H1 (cell line): Measurements from ENCODE around the gene LRRK1. TPM values are rescaled to one million over a fixed set of nuclear protein-coding genes. Genes with fewer than 3 reads are reported as not detected.

Source experiments
- CTCF ChIA-PET: fragments of 300-600 bp; sonication (Branson Sonifier 250); formaldehyde crosslinking; loops from one replicate; lab custom pipeline; 2021; ENCODE audit not compliant: partially characterized antibody; lab: Charles Lee
- POLR2A ChIA-PET: fragments of 300-600 bp; sonication (Branson Sonifier 250); formaldehyde crosslinking; loops from one replicate; lab custom pipeline; 2021; ENCODE audit warnings: inconsistent platforms; ENCODE audit not compliant: partially characterized antibody; lab: Charles Lee
- DNase-seq, 2 experiments: peaks; one replicate each; pipeline versions ENCODE4 v3.0.0 to v3.0.0-alpha.2; 2010 to 2022; ENCODE audit warnings: low spot score in 2 of 2, low read depth in 1 of 2, mixed read lengths in 1 of 2
- FAIRE-seq: peaks from 2 replicates; lab custom pipeline; 2011; peaks lifted over from hg19 to GRCh38; lab: Jason Lieb, UNC
- H2AFZ ChIP-seq: 2 replicates; pipeline ENCODE4 v1.8.1; 2012; ENCODE audit warnings: low read length, inconsistent platforms
- H2AK5ac ChIP-seq: 2 replicates; pipeline ENCODE4 v1.6.1; 2013; ENCODE audit warnings: low read depth, low read length
- H2BK120ac ChIP-seq: replicated peaks from 2 replicates; pipeline ENCODE3; 2013; ENCODE audit warnings: low read depth, low read length, inconsistent platforms
- H2BK12ac ChIP-seq: 2 replicates; pipeline ENCODE4 v1.6.1; 2013; ENCODE audit warnings: low read depth, low read length
- H2BK15ac ChIP-seq: 2 replicates; pipeline ENCODE4 v1.6.1; 2013; ENCODE audit warnings: low read length
- H2BK20ac ChIP-seq: 2 replicates; pipeline ENCODE4 v1.6.1; 2013; ENCODE audit warnings: low read length
- H2BK5ac ChIP-seq: 2 replicates; pipeline ENCODE4 v1.6.1; 2013; ENCODE audit warnings: low read depth, low read length
- H3K14ac ChIP-seq: 2 replicates; pipeline ENCODE4 v1.6.1; 2013; ENCODE audit warnings: inconsistent platforms; ENCODE audit not compliant: insufficient read length
- H3K18ac ChIP-seq: 2 replicates; pipeline ENCODE4 v1.6.1; 2013; ENCODE audit warnings: low read length; ENCODE audit errors: extremely low read depth
- H3K23ac ChIP-seq: 2 replicates; pipeline ENCODE4 v1.6.1; 2013; ENCODE audit warnings: inconsistent platforms; ENCODE audit not compliant: insufficient read length
- H3K23me2 ChIP-seq: 2 replicates; pipeline ENCODE4 v1.6.1; 2013; ENCODE audit warnings: low read depth, low read length
- H3K27ac ChIP-seq: 2 replicates; pipeline ENCODE4 v1.6.1; 2011; ENCODE audit warnings: low read depth, low read length, inconsistent platforms
- H3K27me3 ChIP-seq, 4 experiments: replicated peaks in 1 of 4; 1 replicate in 1 of 4; 2 replicates in 3 of 4; pipeline versions ENCODE4 v1.6.1 to v1.8.1; 2011 to 2013; ENCODE audit warnings: low read length in 3 of 4, mild to moderate bottlenecking in 3 of 4, inconsistent platforms in 2 of 4, mixed read lengths in 2 of 4, moderate library complexity in 1 of 4; ENCODE audit not compliant: control insufficient read depth in 3 of 4, insufficient read depth in 3 of 4; ENCODE audit errors: extremely low read depth in 1 of 4
- H3K36me3 ChIP-seq, 4 experiments: 2 replicates each; pipeline versions ENCODE4 v1.6.1 to v1.8.1; 2011 to 2013; ENCODE audit warnings: mild to moderate bottlenecking in 4 of 4, low read length in 3 of 4, moderate library complexity in 2 of 4, control low read depth in 1 of 4, inconsistent platforms in 1 of 4; ENCODE audit not compliant: insufficient read depth in 4 of 4, control insufficient read depth in 2 of 4
- H3K4ac ChIP-seq: replicated peaks from 2 replicates; pipeline ENCODE3; 2013; ENCODE audit warnings: low read length, low read depth, mixed read lengths, inconsistent platforms; ENCODE audit not compliant: insufficient read length
- H3K4me1 ChIP-seq, 4 experiments: replicated peaks in 1 of 4; 1 replicate in 1 of 4; 2 replicates in 3 of 4; pipeline versions ENCODE4 v1.6.1 to v1.8.1; 2011 to 2013; ENCODE audit warnings: low read length in 3 of 4, inconsistent platforms in 2 of 4, mixed read lengths in 1 of 4; ENCODE audit not compliant: insufficient read depth in 4 of 4, control insufficient read depth in 3 of 4
- H3K4me2 ChIP-seq, 2 experiments: 2 replicates each; pipeline versions ENCODE4 v1.6.1 to v1.8.1; 2011 to 2013; ENCODE audit warnings: low read depth in 2 of 2, low read length in 2 of 2, control low read depth in 1 of 2, inconsistent platforms in 1 of 2, mild to moderate bottlenecking in 1 of 2; ENCODE audit not compliant: insufficient read depth in 1 of 2
- H3K4me3 ChIP-seq, 4 experiments: fragments of 200-600, 300-600 bp in 1 of 4; sonication (generic), shearing (Covaris generic), sonication (Bioruptor Twin) in 1 of 4; 2 replicates each; pipeline versions ENCODE4 v1.5.1 to v1.8.1; 2011 to 2016; ENCODE audit warnings: low read length in 4 of 4, low read depth in 3 of 4, control low read depth in 2 of 4, inconsistent platforms in 2 of 4, mild to moderate bottlenecking in 2 of 4, mixed read lengths in 1 of 4, moderate library complexity in 1 of 4; ENCODE audit not compliant: insufficient read depth in 2 of 4; ENCODE audit errors: extremely low read depth in 1 of 4
- H3K56ac ChIP-seq: replicated peaks from 2 replicates; pipeline ENCODE3; 2013; ENCODE audit warnings: low read depth, mild to moderate bottlenecking, mixed read lengths, low read length, inconsistent platforms; ENCODE audit not compliant: insufficient read length
- H3K79me1 ChIP-seq: 2 replicates; pipeline ENCODE4 v1.6.1; 2013; ENCODE audit warnings: low read depth, low read length, control low read depth
- H3K79me2 ChIP-seq, 2 experiments: 2 replicates each; pipeline versions ENCODE4 v1.6.1 to v1.8.1; 2012 to 2013; ENCODE audit warnings: low read length in 2 of 2, mild to moderate bottlenecking in 2 of 2, inconsistent platforms in 1 of 2; ENCODE audit not compliant: insufficient read depth in 2 of 2, control insufficient read depth in 1 of 2
- H3K9ac ChIP-seq, 4 experiments: replicated peaks in 1 of 4; 1 replicate in 1 of 4; 2 replicates in 3 of 4; pipeline versions ENCODE4 v1.6.1 to v1.8.1; 2011 to 2013; ENCODE audit warnings: low read depth in 3 of 4, low read length in 3 of 4, control low read depth in 2 of 4, mild to moderate bottlenecking in 2 of 4, moderate library complexity in 2 of 4, inconsistent platforms in 1 of 4; ENCODE audit errors: extremely low read depth in 1 of 4
- H3K9me3 ChIP-seq, 2 experiments: 2 replicates each; pipeline versions ENCODE4 v1.6.1 to v1.8.1; 2012 to 2013; ENCODE audit warnings: mild to moderate bottlenecking in 2 of 2, moderate library complexity in 2 of 2, control low read depth in 1 of 2, inconsistent platforms in 1 of 2, low read depth in 1 of 2, low read length in 1 of 2, mixed read lengths in 1 of 2; ENCODE audit not compliant: insufficient read depth in 2 of 2
- H4K20me1 ChIP-seq, 2 experiments: replicated peaks in 1 of 2; 2 replicates each; pipeline versions ENCODE3 to v1.8.1; 2011 to 2013; ENCODE audit warnings: inconsistent platforms in 2 of 2, low read length in 2 of 2, mild to moderate bottlenecking in 1 of 2; ENCODE audit not compliant: insufficient read depth in 2 of 2, control insufficient read depth in 1 of 2
- H4K5ac ChIP-seq: 2 replicates; pipeline ENCODE4 v1.6.1; 2013; ENCODE audit warnings: low read length, low read depth, mixed read lengths, inconsistent platforms; ENCODE audit not compliant: insufficient read length
- H4K8ac ChIP-seq: 2 replicates; pipeline ENCODE4 v1.8.0; 2013; ENCODE audit warnings: mild to moderate bottlenecking, moderate library complexity, low read length, inconsistent platforms; ENCODE audit not compliant: insufficient read depth; ENCODE audit errors: extremely low read depth
- H4K91ac ChIP-seq: replicated peaks from 2 replicates; pipeline ENCODE3; 2013; ENCODE audit warnings: low read length, mixed read lengths, inconsistent platforms; ENCODE audit not compliant: insufficient read length
- SUZ12 ChIP-seq: fragments of 200-600 bp; sonication (generic); IDR thresholded peaks from 2 replicates; pipeline ENCODE4 v1.6.1; 2012; ENCODE audit warnings: mild to moderate bottlenecking, inconsistent platforms, low read length, moderate library complexity, mixed read lengths
- WGBS, 2 experiments: shearing (Covaris generic) in 1 of 2; methylation state at CpG; one replicate each; pipeline versions ENCODE4 v1.1.6 to v1.1.7; 2013 to 2015; ENCODE audit warnings: low lambda C conversion rate in 2 of 2, mixed read lengths in 2 of 2, inconsistent platforms in 1 of 2, low coverage in 1 of 2, missing lambda C conversion rate in 1 of 2; ENCODE audit not compliant: insufficient replicate concordance in 2 of 2, insufficient coverage in 1 of 2, insufficient read length in 1 of 2; ENCODE audit errors: extremely low coverage in 1 of 2, missing lambda C conversion rate in 1 of 2; 5-methylcytosine and 5-hydroxymethylcytosine counted together
- long read RNA-seq, 2 experiments: library from RNA in 1 of 2; library from capped mRNA in 1 of 2; stranded (forward); transcript quantifications; one replicate each; pipeline ENCODE4 v2.0.0, GENCODE V29; 2021; ENCODE audit warnings: inconsistent platforms in 1 of 2
- polyA minus RNA-seq, 3 experiments: library from RNA; depleted of rRNA, polyadenylated mRNA; stranded (reverse); fragments of >200 nt; gene quantifications; 1 replicate in 2 of 3; 2 replicates in 1 of 3; pipeline ENCODE4 v1.2.3, GENCODE V29; 2011
- polyA plus RNA-seq, 7 experiments: library from polyadenylated mRNA; depleted of rRNA in 3 of 7; stranded (reverse) in 5 of 7; unstranded in 2 of 7; fragments of >200 nt in 5 of 7; fragments of 200-250 nt in 2 of 7; gene quantifications; 1 replicate in 5 of 7; 2 replicates in 1 of 7; 4 replicates in 1 of 7; pipeline versions ENCODE4 v1.2.1 to v1.2.3, GENCODE V29; 2011 to 2013; ENCODE audit warnings: missing spikeins in 2 of 7, mixed read lengths in 2 of 7
- total RNA-seq: library from RNA; stranded (reverse); fragmentation: NEBNext Ultra II Directional; extraction: Animal tissue kit (Norgen Biotek cat#: 25700); gene quantifications from 2 replicates; pipeline ENCODE4 v1.2.1, GENCODE V29; 2021
- TF ChIP-seq, protein P1 (sequence below): IDR thresholded peaks from 2 replicates; pipeline ENCODE4 v1.6.1; 2012; ENCODE audit warnings: inconsistent platforms

The LRRK1 gene, protein sequence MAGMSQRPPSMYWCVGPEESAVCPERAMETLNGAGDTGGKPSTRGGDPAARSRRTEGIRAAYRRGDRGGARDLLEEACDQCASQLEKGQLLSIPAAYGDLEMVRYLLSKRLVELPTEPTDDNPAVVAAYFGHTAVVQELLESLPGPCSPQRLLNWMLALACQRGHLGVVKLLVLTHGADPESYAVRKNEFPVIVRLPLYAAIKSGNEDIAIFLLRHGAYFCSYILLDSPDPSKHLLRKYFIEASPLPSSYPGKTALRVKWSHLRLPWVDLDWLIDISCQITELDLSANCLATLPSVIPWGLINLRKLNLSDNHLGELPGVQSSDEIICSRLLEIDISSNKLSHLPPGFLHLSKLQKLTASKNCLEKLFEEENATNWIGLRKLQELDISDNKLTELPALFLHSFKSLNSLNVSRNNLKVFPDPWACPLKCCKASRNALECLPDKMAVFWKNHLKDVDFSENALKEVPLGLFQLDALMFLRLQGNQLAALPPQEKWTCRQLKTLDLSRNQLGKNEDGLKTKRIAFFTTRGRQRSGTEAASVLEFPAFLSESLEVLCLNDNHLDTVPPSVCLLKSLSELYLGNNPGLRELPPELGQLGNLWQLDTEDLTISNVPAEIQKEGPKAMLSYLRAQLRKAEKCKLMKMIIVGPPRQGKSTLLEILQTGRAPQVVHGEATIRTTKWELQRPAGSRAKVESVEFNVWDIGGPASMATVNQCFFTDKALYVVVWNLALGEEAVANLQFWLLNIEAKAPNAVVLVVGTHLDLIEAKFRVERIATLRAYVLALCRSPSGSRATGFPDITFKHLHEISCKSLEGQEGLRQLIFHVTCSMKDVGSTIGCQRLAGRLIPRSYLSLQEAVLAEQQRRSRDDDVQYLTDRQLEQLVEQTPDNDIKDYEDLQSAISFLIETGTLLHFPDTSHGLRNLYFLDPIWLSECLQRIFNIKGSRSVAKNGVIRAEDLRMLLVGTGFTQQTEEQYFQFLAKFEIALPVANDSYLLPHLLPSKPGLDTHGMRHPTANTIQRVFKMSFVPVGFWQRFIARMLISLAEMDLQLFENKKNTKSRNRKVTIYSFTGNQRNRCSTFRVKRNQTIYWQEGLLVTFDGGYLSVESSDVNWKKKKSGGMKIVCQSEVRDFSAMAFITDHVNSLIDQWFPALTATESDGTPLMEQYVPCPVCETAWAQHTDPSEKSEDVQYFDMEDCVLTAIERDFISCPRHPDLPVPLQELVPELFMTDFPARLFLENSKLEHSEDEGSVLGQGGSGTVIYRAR (N-terminal part only)
- total RNA-seq: 3.4 and 3.6 TPM in 2 replicates
- polyA plus RNA-seq (2011; rRNA removed): 1.2 and 1.9 TPM in 2 replicates
- 1.2 TPM for polyA plus RNA-seq (2011; cell fraction: cytosol; rRNA removed)
- 3.1 TPM for polyA plus RNA-seq (2011; cell fraction: nucleus; rRNA removed)
- 1.8 to 2.6 TPM (median 1.9 TPM) in 4 replicates for polyA plus RNA-seq (2012, experiment 1 of 2)
- 0.97 TPM for polyA plus RNA-seq (2012, experiment 2 of 2)
- polyA plus RNA-seq (2013, experiment 1 of 2): 1.5 TPM
- polyA plus RNA-seq (2013, experiment 2 of 2): 1.3 TPM
- polyA minus RNA-seq (2011; rRNA and poly(A)+ RNA removed): 1.5 and 2.1 TPM in 2 replicates
- 2.3 TPM for polyA minus RNA-seq (2011; cell fraction: cytosol; rRNA and poly(A)+ RNA removed)
- 3.8 TPM for polyA minus RNA-seq (2011; cell fraction: nucleus; rRNA and poly(A)+ RNA removed)
- long read RNA-seq, experiment 1: 0 reads
- long read RNA-seq, experiment 2, partial matches to known transcripts: 1 of 1 reads
- long read RNA-seq, experiment 2, other reads (novel, unspliced or antisense): 0 of 1 reads

DNA sequence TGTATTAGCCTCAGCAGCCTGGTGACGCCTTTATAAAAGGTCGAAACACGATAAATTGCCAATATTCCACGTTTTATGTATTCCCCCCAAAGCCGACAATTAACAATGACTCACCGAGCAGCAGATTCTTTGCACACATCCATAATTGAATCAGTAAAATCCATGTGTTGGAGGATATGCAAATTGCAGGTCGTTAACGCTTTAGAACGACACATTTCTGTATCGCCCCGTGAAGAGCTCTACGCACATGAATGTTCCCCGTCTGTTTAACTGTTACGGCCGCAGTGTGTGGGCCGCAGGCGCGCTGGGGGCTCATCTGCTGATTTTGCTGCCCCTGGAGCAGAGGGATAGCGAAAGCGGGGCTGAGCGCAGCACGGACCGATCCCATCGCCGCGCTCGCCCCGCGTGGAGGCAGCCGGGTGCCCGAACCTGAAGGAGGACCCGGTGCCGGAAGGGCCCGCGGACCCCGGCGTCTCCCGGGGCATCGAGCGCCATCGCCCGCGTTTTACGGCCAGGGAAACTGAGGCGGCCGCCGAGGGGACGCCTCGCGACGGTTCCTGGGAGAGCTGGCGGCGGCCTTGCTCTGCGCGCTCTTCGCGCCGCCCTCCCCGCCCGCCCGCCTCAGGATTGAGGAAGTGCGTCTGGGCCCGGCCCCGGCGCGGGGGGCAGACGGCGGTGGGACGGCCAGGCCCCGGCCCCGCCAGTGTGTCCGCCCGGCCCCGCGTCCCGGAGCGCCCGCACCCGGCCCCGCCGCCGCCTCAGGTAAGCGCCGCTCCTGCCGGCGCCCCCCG is at the start of gene LRRK1:
Gene LRRK1 (plus strand): TSS at position 668 of the 791 bp plus-strand sequence. CDS start 5,276 bp downstream, outside the sequence.
- ChIA-PET POLR2A (interaction anchor here (3.1 kb wide), 1 partner anchor 89 kb away, joined by 12 read pairs; no protein-coding TSS in a partner anchor), CTCF (interaction anchor here (0.6 to 12.2 kb wide), 20 partner anchors 9 to 336 kb away, joined by 3 to 405 read pairs (median 8); partner anchors contain the start of genes ALDH1A3 and ASB7)
- Histone ChIP-seq H3K23ac (no peak within 1 kb of the TSS), H3K4me2 (peak within 1 kb of the TSS; percentile 89 to 98), H3K4me3 (peak within 1 kb of the TSS; percentile 50 to 69 (median 51)), H3K27me3 (peaks cover 31 to 59% (median 48%) of the 10 kb centered on the region in 4 experiments), H4K20me1 (no peaks in the 10 kb centered on the region), H3K56ac (no peak within 1 kb of the TSS), H3K9me3 (no peaks in the 10 kb centered on the region; a peak in 1 of 4 replicates), H2BK12ac (peak within 1 kb of the TSS; percentile 69; the same call in 1 of the 2 replicates), H4K8ac (peak within 1 kb of the TSS; percentile 4; the same call in 1 of the 2 replicates), H4K91ac (no peak within 1 kb of the TSS), H3K27ac (no peak within 1 kb of the TSS), H4K5ac (no peak within 1 kb of the TSS), H2BK15ac (no peak within 1 kb of the TSS; the same call in 1 of the 2 replicates), H3K18ac (peak within 1 kb of the TSS; percentile 32), H3K14ac (no peak within 1 kb of the TSS), H2AK5ac (no peak within 1 kb of the TSS), H2BK5ac (no peak within 1 kb of the TSS), H3K4ac (no peak within 1 kb of the TSS), H3K23me2 (peaks cover 13% of the 10 kb centered on the region; the same call in 1 of the 2 replicates), H3K36me3 (no peaks in the 10 kb centered on the region), H3K4me1 (peaks cover 0 to 6% (median 1%) of the 10 kb centered on the region in 4 experiments; a peak in 4 of 7 replicates), H3K79me2 (no peaks in the 10 kb centered on the region), H2BK120ac (no peak within 1 kb of the TSS), H2AFZ (peak within 1 kb of the TSS; percentile 79), H3K79me1 (no peaks in the 10 kb centered on the region), H2BK20ac (no peak within 1 kb of the TSS), H3K9ac (no peak within 1 kb of the TSS)
- 6% methylated on average over 45 of the region's 87 CpGs; no CpG with 5 or more reads in 1 of the 2 experiments for WGBS, 2 experiments
- FAIRE-seq (no peak), DNase-seq (peak in 1 of 2 experiments; percentile 66)
- TF ChIP-seq, protein P1, sequence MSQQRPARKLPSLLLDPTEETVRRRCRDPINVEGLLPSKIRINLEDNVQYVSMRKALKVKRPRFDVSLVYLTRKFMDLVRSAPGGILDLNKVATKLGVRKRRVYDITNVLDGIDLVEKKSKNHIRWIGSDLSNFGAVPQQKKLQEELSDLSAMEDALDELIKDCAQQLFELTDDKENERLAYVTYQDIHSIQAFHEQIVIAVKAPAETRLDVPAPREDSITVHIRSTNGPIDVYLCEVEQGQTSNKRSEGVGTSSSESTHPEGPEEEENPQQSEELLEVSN: peak; percentile 18; the same call in 1 of the 2 replicates
- peak; percentile 96 for TF ChIP-seq SUZ12
